Urinary bladder (tissue), 4 donors: Measurements from ENCODE around the gene SHF. TPM values are rescaled to one million over a fixed set of nuclear protein-coding genes. Genes with fewer than 3 reads are reported as not detected.
A peak's percentile ranks its signal among the peaks of the same experiment; 100 is the strongest.
"Not testable (repeated sequence)": the region's sequence is repeated elsewhere in the genome, so short reads cannot be mapped to it uniquely, and the experiment has no call there.

Source experiments
- DNase-seq: peaks from one replicate; pipeline ENCODE4 v3.0.0-alpha.2; 2015; ENCODE audit errors: extremely low spot score
- H3K27ac ChIP-seq: one replicate; pipeline ENCODE4 v1.5.1; 2013; ENCODE audit warnings: low read depth, mild to moderate bottlenecking, moderate library complexity
- H3K36me3 ChIP-seq: one replicate; pipeline ENCODE4 v1.6.1; 2013; ENCODE audit warnings: mild to moderate bottlenecking, moderate library complexity; ENCODE audit not compliant: insufficient read depth
- H3K4me1 ChIP-seq: one replicate; pipeline ENCODE4 v1.6.1; 2013; ENCODE audit warnings: mild to moderate bottlenecking, moderate library complexity; ENCODE audit not compliant: insufficient read depth
- H3K4me3 ChIP-seq: one replicate; pipeline ENCODE4 v1.5.1; 2013; ENCODE audit warnings: low read depth, low read length
- WGBS: extraction: QIAGEN DNeasy Blood & Tissue Kit; methylation state at CpG from one replicate; pipeline ENCODE4 v1.1.7; 2013; 5-methylcytosine and 5-hydroxymethylcytosine counted together
- polyA plus RNA-seq: library from polyadenylated mRNA; stranded (reverse); fragments of 200-250 nt; gene quantifications from one replicate; pipeline ENCODE4 v1.2.3, GENCODE V29; 2013
- total RNA-seq: library from RNA; depleted of rRNA; stranded (reverse); fragments of >200 nt; gene quantifications from one replicate; pipeline ENCODE4 v1.2.3, GENCODE V29; 2014
- donor health status: healthy with polysubstance abuse.
- donor health status: healthy.

The SHF gene, protein sequence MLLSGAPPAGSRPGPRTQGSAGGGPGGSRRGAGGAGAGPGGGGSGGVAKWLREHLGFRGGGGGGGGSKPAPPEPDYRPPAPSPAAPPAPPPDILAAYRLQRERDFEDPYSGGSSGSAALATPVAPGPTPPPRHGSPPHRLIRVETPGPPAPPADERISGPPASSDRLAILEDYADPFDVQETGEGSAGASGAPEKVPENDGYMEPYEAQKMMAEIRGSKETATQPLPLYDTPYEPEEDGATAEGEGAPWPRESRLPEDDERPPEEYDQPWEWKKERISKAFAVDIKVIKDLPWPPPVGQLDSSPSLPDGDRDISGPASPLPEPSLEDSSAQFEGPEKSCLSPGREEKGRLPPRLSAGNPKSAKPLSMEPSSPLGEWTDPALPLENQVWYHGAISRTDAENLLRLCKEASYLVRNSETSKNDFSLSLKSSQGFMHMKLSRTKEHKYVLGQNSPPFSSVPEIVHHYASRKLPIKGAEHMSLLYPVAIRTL
- total RNA-seq (11.4 TPM), polyA plus RNA-seq (13.4 TPM)

DNA sequence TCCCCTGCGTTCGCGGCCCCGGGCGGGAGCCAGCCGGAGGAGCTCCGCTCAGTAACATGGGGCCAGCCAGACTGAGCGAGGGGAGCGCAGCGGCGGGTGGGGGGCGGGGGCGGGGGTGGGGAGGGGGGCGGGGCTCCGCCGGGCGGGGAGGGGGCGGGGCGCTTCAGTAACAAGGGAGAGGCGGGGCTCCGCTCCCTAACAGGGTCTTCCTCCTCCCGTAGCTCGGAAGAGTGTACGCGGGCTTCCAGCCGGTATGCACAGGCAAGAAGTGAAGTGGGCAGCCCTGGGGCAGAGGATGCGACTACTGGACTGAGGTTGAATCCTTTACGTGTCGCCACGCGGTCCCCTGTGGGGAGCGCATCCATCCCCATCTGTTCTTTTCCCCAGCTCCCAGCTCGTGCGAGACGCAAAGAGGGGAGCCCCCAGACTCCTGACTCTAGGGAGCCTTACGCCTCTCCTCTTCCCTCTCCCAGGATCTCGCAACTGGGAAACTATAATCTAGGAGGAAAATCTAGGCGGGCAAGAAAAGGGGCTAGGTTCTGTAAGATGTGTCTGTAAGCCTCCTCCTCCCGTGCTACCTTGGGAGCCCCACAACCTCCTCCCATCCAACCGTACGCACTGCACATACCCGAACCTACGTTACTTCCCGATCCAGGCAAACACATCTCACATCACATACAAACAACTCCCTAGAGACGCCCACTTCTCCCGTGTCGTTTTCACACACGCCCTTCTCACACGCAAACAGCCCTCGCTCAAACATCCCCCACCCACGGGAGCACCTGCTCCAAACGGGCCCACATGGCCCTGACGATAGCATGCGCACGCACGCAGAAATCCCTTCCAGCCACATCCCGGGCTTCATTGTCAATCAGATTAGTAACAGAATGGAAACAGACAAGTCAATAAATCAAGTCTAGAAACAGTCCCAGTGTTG is at the start of gene SHF:
Gene SHF, minus strand, starts transcription at position 73 of the 937 bp plus-strand sequence. Its CDS starts 15 bp downstream, at position 58.
- WGBS = under 1% methylated on average over 52 of the region's 57 CpGs
- H3K27ac ChIP-seq = peak within 1 kb of the TSS; percentile 56
- H3K36me3 ChIP-seq = no peaks in the 10 kb centered on the region
- H3K4me3 ChIP-seq = peak within 1 kb of the TSS; percentile 82
- DNase-seq = no peak
- H3K4me1 ChIP-seq = no peaks in the 10 kb centered on the region

DNA sequence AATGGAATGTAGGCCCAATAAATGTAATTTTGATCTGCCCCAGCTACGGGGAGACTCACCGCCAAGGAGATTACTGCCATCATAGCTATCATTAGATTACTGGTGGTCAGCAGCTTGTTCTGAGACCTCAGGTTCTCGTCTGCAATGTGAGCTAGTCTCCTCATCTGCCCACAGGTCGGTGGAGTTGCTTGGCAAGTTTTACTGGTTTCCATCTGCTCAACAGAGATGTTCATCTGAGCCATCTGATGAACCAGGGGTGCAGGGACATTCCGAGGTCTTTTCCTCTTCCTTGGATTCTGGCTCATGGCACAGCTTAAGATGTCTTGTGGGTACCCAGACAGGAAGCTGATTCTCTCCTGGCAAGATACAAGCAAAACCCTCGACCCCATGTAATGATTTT is 49.0 kb upstream of the SHF start:
- H3K4me3 ChIP-seq, DNase-seq, H3K27ac ChIP-seq, H3K36me3 ChIP-seq, H3K4me1 ChIP-seq: not testable (repeated sequence)
- WGBS = 57% methylated on average over 6 of the region's 6 CpGs

GRCh38 chr15:45234562-45235235 is 46.9 kb upstream of the SHF start:
- no peaks in the 10 kb centered on the region for H3K36me3 ChIP-seq
- 66% methylated on average over 11 of the region's 11 CpGs for WGBS
- no peak overlapping the region for H3K27ac ChIP-seq
- no peak overlapping the region for H3K4me3 ChIP-seq
- no peaks in the 10 kb centered on the region for H3K4me1 ChIP-seq
- no peak for DNase-seq

GRCh38 chr15:45231864-45232562 is 44.2 kb upstream of the SHF start:
- H3K4me3 ChIP-seq = no peak overlapping the region
- no peak for DNase-seq
- H3K27ac ChIP-seq = no peak overlapping the region
- H3K36me3 ChIP-seq = no peaks in the 10 kb centered on the region
- no peaks in the 10 kb centered on the region for H3K4me1 ChIP-seq
- 71% methylated on average over 4 of the region's 4 CpGs for WGBS

- Histone ChIP-seq H3K36me3 (no peaks in the 10 kb centered on the region), H3K27ac (no peak overlapping the region), H3K4me3 (no peak overlapping the region), H3K4me1 (no peaks in the 10 kb centered on the region)
- WGBS = 82% methylated on average over 3 of the region's 3 CpGs
- DNase-seq = no peak
These were observed 43.4 kb upstream of the SHF start for GRCh38 chr15:45231132-45231531.

GRCh38 chr15:45230245-45230965 is 42.6 kb upstream of the SHF start:
- Histone ChIP-seq H3K36me3 (no peaks in the 10 kb centered on the region), H3K4me3 (no peak overlapping the region), H3K4me1 (no peaks in the 10 kb centered on the region), H3K27ac (no peak overlapping the region)
- WGBS = 0% methylated on average over 1 of the region's 1 CpG
- DNase-seq = no peak

DNA sequence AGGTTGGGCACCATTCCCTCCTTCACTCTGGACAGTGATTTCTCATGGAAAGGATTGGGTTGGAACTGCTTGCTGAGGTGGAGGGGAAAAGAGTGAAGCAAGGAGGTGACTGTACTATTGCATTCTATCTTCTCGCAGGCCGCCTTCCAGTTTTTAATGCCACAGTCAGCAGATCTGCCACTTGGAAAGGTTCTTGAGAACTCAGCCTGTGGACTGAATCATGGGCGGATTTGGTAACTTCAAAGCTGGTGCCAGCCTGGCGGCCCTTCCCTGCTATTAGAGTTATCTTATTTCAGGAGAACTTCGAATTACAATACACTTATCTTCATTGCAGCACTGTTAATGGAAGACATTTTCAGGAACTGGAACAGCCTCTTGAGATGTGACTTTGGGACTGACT is 41.2 kb upstream of the SHF start:
- 67% methylated on average over 5 of the region's 5 CpGs for WGBS
- no peak for DNase-seq
- H3K4me1 ChIP-seq = no peaks in the 10 kb centered on the region
- H3K4me3 ChIP-seq = no peak overlapping the region
- no peak overlapping the region for H3K27ac ChIP-seq
- H3K36me3 ChIP-seq = no peaks in the 10 kb centered on the region

DNA sequence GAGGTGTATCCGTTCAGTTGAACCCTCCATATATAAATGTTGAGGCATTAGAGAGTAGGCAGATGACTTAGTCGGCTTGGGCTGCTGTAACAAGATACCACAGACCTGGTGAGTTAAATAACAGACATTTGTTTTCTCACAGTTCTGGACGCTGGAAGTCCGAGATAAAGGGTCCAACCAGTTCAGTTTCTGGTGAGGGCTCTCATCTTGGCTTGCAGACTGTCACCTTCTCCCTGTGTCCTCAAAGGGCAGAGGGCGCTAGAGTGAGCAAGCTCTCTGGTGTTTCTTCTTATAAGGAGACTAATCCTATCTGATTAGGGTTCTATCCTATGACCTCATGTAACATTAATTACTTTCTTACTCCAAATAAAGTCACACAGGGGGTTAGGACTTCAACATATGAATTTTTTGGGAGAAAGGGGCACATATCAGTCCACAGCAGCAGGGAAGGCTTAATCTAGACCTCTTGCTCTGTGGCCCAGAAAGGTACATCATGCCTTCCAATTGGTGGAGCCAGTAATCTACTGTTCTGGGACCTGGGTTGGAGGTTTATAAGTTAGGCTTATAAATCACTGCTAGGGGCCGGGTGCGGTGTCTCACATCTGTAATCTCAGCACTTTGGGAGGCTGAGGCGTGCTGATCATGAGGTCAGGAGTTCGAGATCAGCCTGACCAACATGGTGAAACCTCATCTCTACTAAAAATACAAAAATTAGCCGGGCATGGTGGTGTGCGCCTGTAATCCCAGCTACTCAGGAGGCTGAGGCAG is 37.9 kb upstream of the SHF start:
- DNase-seq = no peak
- WGBS = 81% methylated on average over 11 of the region's 11 CpGs
- Histone ChIP-seq H3K36me3 (no peaks in the 10 kb centered on the region), H3K4me1 (no peaks in the 10 kb centered on the region), H3K27ac (no peak overlapping the region), H3K4me3 (no peak overlapping the region)

DNA sequence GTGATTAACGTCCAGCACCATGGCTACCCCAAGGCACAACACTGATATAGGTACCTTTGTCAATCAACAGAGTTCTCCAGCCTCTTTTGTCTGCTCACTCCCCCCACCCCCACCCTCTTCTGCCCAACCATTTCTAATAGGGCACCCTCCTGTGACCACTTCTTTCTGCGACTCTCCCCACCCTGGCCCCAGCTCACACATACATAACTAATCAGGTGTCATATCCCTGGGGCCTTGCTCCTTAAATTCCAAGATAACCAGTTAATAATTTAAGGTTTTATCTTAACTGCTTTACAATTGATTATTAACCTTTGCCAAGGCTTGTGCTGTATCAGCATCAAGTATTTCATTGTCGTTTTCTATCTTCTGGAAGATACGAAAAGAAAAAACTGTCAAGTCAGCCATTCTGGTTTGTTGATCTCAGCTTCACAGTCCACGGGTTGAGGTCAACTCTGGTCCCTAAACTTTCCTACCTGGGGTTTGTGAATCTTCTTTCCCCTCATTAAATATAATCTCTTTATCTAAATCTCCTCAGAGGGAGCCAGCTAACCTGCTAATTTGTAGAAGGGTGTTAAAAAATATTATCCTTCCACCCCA is 37.0 kb upstream of the SHF start:
- no peak for DNase-seq
- 23% methylated on average over 5 of the region's 5 CpGs for WGBS
- no peak overlapping the region for H3K27ac ChIP-seq

GRCh38 chr15:45221967-45222366 is 34.2 kb upstream of the SHF start:
- no peak for DNase-seq
- H3K36me3 ChIP-seq = no peaks in the 10 kb centered on the region
- no peak overlapping the region for H3K27ac ChIP-seq
- no peaks in the 10 kb centered on the region for H3K4me1 ChIP-seq
- no peak overlapping the region for H3K4me3 ChIP-seq
- WGBS = 87% methylated on average over 4 of the region's 4 CpGs

More for the DNA sequence above, 37.0 kb upstream of the SHF start:
- Histone ChIP-seq H3K36me3 (no peaks in the 10 kb centered on the region), H3K4me3 (no peak overlapping the region), H3K4me1 (no peaks in the 10 kb centered on the region)

GRCh38 chr15:45221053-45221599 is 33.4 kb upstream of the SHF start:
- Histone ChIP-seq H3K4me1 (no peaks in the 10 kb centered on the region), H3K27ac (no peak overlapping the region), H3K4me3 (no peak overlapping the region), H3K36me3 (no peaks in the 10 kb centered on the region)
- 95% methylated on average over 2 of the region's 2 CpGs for WGBS
- no peak for DNase-seq
